HG02678 (cell line): ENCODE data around the gene RHOH.

Source experiments
- ATAC-seq: cut with Tn5 transposase; IDR thresholded peaks from one replicate; pipeline ENCODE4 v1.9.1; 2021; ENCODE audit warnings: mild to moderate bottlenecking, moderate library complexity; ENCODE audit not compliant: unreplicated experiment

RHOH gene

DNA sequence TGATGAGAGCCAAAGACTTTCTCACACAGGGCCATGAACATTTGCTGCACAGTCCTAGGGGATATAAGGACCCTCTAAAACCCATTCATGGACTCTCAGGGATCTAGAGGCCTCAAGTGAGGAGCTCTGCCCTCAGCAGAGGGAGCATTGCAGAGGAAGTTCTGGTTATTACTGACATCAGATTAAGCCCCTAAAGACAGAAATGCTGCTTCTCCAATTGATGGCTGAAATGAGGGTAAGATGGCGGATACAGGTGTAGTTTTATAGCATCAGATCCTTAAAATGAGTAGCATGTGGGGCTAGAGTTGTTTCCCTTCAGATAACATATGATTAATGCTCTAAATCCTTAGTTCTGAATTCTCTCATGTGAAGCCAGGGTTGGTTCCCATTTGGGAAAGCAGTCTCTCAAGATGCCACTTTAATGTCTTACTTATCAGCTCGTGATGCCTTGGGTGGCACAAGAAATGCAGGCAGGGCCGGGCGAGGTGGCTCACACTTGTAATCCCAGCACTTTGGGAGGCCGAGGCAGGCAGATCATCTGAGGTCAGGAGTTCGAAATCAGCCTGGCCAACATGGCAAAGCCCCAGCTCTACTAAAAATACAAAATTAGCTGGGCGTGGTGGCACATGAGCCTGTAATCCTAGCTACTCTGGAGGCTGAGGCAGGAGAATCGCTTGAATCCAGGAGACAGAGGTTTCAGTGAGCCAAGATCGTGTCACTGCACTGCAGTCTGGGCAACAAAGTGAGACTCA is 7.9 kb downstream of the RHOH start:
- ATAC-seq: no peak

DNA sequence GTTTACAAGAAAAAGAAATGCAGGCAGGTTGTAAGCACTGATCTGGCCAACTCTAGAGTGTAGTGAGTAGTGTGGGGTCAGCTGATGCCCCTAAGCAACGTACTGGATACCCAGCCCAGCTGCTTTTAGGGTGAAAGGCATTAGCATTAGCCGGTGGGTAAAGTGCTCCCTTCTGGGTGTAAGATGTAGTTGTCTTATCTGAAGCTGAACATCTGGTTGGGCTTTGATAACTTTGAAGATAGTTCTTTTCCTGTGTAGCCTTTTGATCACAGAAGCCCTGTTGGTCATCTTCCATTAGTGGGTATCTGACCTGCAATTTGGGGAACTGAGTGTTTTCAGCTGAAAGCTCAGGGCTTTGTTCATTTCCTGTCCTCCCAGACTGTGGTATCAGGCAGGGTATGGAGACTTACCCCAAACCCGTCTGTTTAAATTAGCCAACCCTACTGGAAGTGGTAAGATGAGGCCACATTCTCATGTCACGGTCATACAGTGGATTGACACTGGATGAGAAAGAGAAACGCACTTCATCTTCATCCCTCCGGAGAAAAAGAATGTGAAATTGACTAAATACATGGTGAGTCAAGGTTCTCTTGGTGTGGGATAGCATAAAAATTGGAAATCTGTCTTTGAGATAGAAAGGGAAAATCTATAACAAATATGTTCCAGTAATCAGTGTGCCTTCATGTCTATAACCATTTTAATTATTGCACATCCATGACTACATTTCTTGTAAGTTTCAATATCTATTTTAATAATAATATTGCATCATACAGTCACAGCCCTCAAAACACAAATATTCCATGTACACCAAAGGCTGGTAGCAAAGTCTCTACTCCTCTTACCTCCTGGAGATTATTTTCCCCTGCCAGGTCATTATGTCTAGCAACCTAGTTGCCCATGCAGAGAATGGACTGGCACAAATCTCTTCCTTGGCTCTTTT is 8.7 kb downstream of the RHOH start:
- peak; percentile 59 for ATAC-seq

DNA sequence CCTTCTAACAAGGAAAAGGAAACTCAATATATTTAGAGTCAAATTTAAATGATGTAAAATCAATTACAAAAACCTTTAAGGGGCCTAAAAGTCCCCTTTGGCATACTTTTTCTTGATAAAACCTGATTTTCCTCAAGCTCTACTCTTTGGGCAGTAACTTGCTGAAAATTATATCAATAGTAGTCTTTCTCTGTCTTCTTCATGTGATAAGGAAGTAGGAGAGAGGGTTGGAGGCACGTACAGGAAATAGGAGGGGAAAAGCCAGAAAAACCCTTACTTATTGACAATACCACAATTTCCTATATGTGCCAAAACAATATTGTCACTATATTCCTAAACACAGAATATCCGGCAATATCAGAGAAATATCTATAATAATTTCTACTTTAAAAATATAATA is 9.6 kb downstream of the RHOH start:
- ATAC-seq: no peak

DNA sequence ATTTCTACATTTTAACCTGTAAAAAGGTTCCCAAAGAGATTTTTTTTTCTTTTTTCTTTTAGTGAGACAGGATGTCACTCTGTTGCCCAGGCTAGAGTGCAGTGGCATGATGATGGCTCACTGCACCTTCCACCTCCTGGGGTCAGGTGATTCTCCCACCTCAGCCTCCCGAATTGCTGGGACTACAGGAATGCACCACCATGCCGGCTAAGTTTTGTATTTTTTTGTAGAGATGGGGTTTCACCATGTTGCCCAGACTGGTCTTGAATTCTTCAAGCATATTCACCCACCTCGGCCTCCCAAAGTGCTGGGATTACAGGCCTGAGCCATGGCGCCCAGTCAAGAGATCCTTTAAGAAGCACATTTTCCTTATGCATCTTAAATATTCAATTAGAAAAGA is 12.6 kb downstream of the RHOH start:
- ATAC-seq: no peak

DNA sequence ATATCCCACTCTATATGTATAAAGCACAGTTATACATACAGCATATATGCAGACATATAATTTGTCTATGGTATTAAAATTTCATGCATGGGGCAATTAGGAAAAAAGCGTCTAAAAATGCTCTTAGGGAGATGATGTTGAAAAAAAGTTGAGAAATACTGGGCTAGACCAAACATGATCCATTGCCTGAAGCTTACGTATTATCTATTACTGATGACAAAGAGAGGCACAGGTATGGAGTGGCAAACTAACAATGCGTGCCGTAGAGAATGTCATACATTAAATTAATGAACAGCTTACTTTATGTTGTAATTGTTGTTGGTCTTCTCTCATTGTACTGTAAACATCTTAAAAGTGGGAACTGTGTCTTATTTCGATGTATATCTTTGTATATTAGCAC is 13.9 kb downstream of the RHOH start:
- no peak for ATAC-seq

DNA sequence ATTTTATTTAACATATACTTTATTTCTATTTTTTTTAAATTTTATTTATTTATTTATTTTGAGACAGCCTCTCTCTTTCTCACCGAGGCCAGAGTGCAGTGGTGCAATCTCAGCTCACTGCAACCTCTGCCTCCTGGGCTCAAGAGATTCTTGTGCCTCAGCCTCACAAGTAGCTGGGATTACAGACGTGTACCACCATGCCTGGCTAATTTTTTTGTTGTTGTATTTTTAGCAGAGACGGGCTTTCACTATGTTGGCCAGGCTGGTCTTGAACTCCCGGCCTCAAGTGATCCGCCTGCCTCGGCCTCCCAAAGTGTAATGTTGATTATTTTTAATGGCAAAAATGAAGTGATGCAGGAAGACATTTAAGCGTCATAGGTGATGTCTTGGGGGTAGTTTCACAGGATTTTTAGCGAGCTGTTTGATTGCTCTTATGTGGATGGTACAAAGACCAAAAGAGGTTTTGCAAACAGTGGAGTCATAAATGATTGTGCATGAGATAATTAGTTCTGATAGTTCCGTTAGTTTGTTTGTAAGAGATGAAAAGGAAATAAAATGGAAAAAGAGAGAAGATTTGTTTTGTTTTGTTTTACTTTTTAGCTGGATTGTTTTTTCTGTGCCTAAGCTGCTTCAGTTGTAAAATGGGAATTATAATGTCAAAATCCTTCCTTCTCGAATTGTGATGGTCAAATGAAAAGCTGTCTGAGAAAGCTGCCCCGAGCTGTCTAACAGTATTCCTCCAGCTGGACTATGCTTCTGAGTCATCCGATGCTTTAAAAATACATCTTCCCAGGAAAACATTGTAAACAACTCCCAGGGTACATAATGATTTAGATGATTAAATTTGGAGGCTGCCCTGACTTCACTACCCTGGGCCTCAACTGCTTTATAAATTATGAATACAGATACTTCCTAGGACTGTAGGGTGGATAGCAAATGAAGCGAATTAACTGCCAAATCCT is 14.7 kb downstream of the RHOH start:
- no peak for ATAC-seq

DNA sequence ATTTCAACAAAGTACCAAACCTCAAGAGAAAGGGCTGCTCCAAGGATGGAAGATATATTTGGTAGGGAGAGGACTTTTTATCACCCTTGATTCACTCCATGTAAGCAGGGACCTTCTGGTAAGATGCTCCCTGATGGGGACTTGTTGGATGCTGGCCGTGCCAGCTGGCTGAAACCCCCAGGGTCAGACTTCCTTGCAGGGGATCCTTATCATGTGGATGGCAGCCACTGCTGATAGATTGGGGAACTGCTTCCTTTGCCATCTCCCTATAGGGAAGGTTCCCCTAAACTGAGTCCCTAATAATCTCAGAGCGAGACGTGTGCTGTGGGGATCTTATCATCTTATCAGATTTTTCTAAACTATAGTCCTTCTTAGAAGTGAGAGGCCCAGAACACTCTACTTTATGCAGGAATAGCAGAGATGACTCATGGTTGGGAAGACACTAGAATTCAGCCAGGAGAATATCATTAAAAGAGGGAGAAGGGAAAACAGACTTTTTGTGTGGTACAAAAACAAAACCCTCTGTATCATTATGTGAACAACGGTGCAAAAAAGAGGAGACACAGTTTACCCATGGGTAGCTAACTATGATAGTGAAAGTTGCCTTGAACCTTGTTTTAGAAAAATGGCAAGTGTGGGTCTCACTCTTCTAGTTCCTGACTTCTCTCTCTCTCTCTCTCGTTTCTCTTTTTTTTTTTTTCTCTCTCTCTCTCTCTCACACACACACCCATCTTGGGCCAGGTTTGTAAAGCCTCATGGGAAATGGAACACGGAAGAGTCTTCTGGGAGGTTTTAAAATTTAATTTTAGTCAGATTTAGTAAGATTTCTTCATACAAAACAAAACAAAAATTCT is 16.1 kb downstream of the RHOH start:
- ATAC-seq: no peak

DNA sequence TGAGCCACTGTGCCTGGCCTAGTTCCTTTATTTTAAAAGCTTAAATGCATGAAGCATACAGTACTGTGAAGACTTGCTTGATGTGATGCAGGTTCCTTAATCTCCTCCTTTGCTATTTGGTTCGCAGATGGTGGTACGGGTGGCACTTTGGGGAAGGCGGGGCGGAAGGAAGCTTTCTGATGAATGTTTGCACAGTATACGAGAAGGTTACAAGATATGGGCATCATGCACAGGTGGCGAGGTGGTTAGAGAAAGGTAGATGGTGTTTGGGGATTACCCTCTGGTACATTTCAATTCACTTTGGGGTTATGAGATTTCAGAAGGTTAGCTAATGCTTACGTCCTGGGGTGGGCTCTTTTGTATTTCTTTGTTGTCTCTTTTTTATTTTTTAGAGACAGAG is 17.2 kb downstream of the RHOH start:
- ATAC-seq: no peak

DNA sequence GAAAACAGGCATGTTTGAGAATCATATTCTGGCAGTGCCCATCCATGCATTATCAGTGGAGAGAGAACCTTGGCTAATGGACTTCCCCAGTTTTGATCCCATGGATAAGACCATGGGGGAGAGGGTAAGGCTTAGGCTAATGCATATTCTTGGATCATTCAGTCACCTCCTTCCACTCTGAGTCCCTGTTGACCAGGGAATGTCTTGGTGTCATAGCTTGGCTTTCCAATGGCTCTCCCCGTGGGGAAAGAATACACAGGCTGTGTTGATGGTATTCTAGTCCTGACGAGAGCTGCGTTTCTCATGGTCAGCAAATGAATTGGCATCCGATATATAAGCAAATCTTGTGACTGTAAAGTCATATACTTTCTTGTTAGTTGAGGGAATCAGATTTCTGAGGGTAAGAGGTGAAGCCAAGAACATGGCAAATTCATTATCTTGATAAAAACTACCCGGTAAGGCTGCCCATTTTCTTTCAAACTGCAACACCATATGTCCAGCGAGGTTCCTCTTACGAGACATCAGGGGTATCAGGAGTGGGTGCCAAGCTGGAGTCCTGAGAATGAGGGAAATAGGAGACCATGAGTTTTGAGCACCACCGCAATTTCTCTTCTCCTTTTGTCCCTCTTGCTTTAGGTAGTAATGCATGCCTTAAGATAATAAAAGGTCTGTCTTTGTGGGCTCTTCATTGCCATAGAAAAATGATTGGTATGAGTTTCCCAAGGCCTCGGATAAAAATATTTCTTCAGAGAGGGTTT is 18.0 kb downstream of the RHOH start:
- no peak for ATAC-seq

DNA sequence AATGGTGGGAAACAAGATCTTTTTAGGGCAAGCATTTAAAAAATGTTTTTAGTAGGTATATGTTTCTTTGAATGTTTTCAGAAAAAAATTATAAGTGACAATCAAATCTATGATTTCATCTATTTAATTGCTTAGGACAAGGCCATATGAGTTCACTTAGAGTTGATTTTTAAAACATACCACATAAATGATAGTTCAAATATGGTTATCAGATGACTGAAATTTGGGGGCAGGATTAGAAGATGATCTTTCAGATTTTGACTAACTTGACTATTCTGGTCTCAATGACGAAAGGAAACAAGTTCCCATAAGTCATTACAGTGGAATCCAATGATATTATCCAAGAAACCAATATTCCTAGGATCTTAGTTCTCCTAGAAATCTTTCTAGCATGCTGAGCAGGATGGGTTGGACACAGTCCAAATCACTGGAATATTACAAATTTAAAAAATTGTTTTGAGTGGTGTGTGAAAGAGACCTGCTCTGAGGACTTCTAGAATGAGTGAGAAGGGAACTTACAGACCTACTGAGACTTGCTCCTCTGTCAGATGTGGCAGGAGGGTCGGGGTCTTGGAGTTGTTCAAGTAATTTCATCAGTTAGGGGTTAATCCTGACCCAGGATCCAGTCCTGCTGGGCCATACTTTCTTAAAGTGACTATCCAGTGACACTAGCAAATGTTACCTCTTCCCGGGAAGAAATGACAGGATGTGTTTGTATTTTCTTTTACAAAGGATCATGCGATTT is 20.0 kb downstream of the RHOH start:
- ATAC-seq: no peak

DNA sequence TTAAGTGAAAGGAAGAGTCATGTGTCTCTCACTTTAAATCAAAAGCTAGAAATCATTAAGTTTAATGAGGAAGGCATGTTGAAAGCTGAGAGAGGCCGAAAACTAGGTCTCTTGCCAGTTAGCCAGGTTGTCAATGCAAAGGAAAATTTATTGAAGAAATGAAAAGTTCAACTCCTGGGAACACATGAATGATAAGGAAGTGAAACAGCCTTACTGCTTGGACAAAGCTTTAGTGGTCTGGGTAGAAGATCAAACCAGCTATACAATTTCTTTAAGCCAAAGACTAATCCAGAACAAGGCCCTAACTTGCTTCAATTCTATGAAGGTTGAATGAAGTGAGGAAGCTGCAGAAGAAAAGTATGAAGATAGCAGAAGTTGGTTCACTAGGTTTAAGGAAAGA is 24.9 kb downstream of the RHOH start:
- ATAC-seq: no peak

DNA sequence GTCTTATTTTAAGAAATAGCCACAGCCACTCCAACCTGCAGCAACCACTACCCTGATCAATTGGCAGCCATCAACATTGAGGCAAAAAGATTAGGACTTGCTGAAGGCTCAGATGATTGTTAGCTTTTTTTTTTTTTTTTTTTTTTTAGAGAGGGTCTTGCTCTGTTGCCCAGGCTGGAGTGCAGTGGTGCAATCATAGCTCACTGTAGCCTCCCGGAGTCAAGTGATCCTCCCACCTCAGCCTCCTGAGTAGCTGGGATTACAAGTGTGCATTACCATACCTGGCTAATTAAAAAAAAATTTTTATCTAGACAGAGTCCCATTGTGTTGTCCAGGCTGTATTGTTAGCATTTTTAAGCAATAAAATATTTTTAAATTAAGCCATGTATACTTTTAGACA is 26.5 kb downstream of the RHOH start:
- no peak for ATAC-seq

DNA sequence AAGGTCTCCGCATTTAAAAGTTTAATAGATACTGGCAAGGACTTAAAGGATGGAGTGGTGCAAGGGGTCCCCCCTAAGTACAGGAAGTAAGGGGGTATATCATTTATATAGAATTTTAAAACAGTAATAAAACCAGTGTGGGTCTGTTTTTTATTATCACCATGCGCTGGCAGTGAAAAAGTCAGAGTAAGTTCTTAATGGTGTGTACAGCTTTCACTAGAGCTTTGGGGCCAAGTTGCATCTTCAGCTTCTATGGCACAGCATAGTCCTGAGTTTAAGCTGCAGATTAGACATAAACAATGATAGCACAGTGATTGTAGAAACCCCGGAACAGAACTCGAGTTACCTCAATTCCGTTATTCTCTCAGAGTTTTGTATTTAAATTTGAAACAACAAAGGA is 27.6 kb downstream of the RHOH start:
- no peak for ATAC-seq

DNA sequence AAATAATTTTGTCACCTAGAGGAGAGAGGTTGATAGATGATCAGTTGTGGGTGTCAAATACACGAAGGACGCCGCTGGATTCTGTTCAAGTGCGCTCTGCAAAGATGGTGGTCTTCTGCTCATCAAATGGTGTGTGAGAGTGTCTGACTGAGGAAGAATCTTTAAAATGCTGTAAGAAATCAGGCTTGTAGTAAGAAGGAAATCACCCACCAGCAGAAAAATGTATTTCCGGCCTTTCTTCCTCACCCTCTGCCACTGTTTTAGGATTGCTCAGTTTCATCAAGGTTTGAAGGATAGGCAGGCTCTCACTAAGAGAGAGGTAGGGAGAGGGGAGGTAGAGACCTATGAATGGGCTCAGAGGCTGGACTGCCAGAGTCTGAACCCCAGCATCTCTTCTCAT is 28.7 kb downstream of the RHOH start:
- ATAC-seq: no peak

DNA sequence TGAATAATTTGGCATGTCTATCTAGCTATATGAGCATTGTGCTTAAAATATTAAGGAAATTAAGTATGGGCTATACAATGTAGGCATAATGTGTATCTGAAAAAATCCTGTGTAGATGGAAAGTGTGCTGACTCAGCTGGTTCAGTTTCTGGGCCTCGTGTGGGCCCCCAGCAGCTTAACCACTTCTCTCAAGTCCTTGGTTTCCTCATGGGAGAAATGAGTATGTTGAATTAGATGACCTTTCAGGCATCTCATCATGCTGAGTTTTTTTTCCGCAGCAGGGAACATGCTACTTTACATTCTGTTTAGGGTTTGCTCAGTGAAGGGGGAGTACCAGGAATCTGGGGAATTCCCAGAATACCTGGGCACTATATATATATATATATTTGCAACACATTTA is 30.5 kb downstream of the RHOH start:
- ATAC-seq: peak; percentile 42

DNA sequence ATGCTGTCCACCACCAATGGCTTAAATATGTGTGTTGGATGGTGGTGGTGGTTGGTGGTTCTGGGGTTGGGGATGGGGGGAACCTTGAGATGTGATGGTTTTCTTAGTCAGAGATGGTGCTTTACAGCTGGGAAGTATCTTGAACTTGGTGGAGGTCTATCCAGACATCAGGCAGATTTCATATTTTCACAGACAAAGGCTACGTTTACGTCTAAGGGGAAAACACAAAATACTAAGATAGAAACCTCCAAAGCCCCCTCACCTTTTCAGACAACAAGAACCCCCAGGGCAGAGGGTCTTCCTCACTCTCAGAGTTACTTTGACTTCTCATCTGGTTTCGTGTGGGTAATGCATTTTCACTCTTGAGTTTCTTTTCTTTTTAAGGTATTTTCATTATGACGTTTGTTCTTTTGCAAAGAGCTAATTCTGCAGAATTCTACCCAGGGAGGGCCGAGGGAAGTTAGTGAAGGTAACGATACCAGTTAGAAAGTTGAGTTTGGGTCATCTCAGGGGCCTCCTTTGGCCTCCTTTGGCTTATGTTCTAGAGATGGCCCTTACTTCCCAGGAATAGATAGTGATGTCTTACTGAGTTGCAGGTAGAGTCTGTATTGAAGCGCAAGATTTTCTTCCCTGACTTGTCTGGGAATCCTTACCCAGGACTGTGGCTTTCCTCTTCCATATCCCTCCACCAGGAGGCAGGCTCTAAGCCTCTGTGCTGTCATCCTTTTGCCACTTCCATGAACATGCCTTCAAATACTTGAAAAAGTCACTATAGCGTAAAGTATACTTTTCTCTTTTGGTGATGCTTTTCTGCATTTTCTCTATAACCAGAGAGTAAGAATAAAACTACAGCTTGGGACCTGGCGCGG is 31.9 kb downstream of the RHOH start:
- peak; percentile 64 for ATAC-seq

DNA sequence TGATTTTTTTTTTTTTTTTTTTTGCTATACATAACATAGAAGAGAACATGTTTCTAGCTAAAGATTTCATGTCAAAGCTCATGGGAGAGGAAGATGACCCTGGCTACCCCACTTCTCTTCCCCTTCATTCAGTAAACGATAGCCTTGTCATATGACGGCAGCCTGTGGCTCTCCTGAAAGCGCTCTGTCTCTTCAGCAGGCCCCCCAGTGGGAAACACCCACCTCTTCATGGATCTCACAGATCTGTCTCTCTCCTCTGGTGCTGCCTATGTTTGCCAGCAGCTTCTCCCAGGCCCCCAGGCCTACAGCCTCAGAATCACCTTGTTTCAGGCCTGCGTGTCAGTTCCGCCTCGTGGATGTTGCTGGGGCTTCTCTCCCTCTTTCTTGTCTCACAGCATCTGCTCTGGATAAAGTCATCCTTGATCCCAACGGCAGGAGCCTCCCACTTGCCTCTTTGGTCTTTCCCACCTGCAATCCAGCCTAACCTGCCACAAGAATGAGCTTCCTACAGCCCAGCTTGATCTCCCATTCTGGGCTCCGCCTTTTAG is 34.6 kb downstream of the RHOH start:
- ATAC-seq: no peak
